AG10803 (cell line): ENCODE measurements around the gene LDLRAP1.
A peak's percentile ranks its signal among the peaks of the same experiment; 100 is the strongest.

Experiments used
- DNase-seq: peaks from one replicate; pipeline ENCODE4 v3.0.0; 2010; ENCODE audit warnings: low read depth
- H3K4me3 ChIP-seq: 2 replicates; pipeline ENCODE4 v1.5.1; 2011; ENCODE audit warnings: mild to moderate bottlenecking, low read length, control low read depth
- CTCF ChIP-seq: conservative IDR thresholded peaks from 2 replicates; pipeline ENCODE4 v1.5.1; 2011; ENCODE audit warnings: mild to moderate bottlenecking, low read length, control low read depth, inconsistent platforms

The LDLRAP1 gene

GRCh38 chr1:25537153-25537831 is 6.1 kb upstream of the LDLRAP1 start:
- no peak for DNase-seq
- H3K4me3 ChIP-seq = no peak overlapping the region
- no peak for TF ChIP-seq CTCF

DNA sequence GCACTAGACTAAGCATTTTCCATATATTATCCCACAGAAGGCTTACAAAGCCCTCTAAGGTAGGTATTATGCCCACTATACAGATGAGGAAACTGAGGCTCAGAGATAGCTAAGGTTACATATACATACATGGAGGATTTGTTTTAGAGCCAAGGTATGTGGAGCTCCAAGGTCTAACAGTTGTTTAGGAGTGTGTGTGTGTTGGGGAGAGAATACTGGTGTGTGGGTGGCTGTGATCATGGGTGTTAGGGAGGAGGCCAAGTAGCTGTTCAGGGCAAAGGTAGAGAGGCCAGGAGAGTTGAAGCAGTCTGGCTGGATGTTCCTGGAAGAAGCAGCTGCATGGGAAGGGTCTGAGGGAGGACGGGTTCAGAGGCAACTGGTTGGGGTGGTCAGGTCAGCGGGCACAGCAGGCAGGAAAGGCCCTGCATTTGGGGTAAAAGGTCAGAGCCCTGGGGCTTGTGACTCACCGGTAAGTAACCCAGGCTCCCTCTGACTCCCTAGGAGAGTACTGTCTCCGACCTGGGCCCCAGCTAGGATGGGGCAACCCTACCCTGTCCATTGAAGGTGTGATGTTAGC is 5.1 kb upstream of the LDLRAP1 start:
- no peak for DNase-seq
- no peak for TF ChIP-seq CTCF
- no peak overlapping the region for H3K4me3 ChIP-seq

- no peak for DNase-seq
- H3K4me3 ChIP-seq = no peak overlapping the region
- no peak for TF ChIP-seq CTCF
These were observed 2.6 kb upstream of the LDLRAP1 start for GRCh38 chr1:25540750-25541342.

- no peak overlapping the region for H3K4me3 ChIP-seq
- no peak for DNase-seq
- TF ChIP-seq CTCF = no peak
These were observed 2.0 kb upstream of the LDLRAP1 start for GRCh38 chr1:25541425-25541824.

GRCh38 chr1:25541889-25542658 is 1.3 kb upstream of the LDLRAP1 start:
- no peak for TF ChIP-seq CTCF
- DNase-seq = no peak

GRCh38 chr1:25543005-25543424 is 391 bp upstream of the LDLRAP1 start:
- H3K4me3 ChIP-seq = peak overlapping the region; percentile 39
- no peak for TF ChIP-seq CTCF
- no peak for DNase-seq

More at GRCh38 chr1:25541889-25542658, 1.3 kb upstream of the LDLRAP1 start:
- H3K4me3 ChIP-seq = no peak overlapping the region
